Heart right ventricle (tissue), 16 donors: ENCODE measurements around the gene CPB2. TPM values are rescaled to one million over a fixed set of nuclear protein-coding genes. Genes with fewer than 3 reads are reported as not detected.

Experiments
- ATAC-seq, 8 donors: fragments of 200-7000 bp; cut with Tn5 transposase; one replicate each; pipeline ENCODE4 v1.9.1; 2020; ENCODE audit warnings: mild to moderate bottlenecking in 8 of 8, moderate library complexity in 8 of 8, moderate number of reproducible peaks in 1 of 8
- DNase-seq, 2 donors: peaks; one replicate each; pipeline ENCODE4 v3.0.0-alpha.2; 2020
- H3K27ac ChIP-seq, 10 donors: fragments of 200-600 bp; sonication (generic) in 2 of 10; one replicate each; pipeline versions ENCODE4 v1.5.0 to v1.8.0; 2020 to 2022; ENCODE audit warnings: mild to moderate bottlenecking in 3 of 10
- H3K27me3 ChIP-seq, 7 donors: fragments of 200-600 bp; one replicate each; pipeline ENCODE4 v1.8.0; 2021 to 2022; ENCODE audit warnings: mild to moderate bottlenecking in 2 of 7
- H3K36me3 ChIP-seq, 9 donors: fragments of 200-600 bp; sonication (generic) in 1 of 9; one replicate each; pipeline versions ENCODE4 v1.5.0 to v1.8.0; 2020 to 2022; ENCODE audit warnings: mild to moderate bottlenecking in 2 of 9
- H3K4me1 ChIP-seq, 9 donors: fragments of 200-600 bp; sonication (generic) in 1 of 9; one replicate each; pipeline versions ENCODE4 v1.5.0 to v1.8.0; 2020 to 2022; ENCODE audit warnings: mild to moderate bottlenecking in 4 of 9
- H3K4me3 ChIP-seq, 10 donors: fragments of 200-600 bp; sonication (generic) in 2 of 10; one replicate each; pipeline versions ENCODE4 v1.5.0 to v1.8.0; 2020 to 2022; ENCODE audit warnings: mild to moderate bottlenecking in 7 of 10, moderate library complexity in 2 of 10
- H3K9me3 ChIP-seq, 11 donors: fragments of 200-600 bp in 10 of 11; sonication (generic) in 2 of 11; one replicate each; pipeline versions ENCODE4 v1.5.0 to v1.8.0; 2013 to 2022; ENCODE audit warnings: mild to moderate bottlenecking in 2 of 11, control low read depth in 1 of 11, moderate library complexity in 1 of 11
- CTCF ChIP-seq, 9 donors: fragments of 200-600 bp; sonication (generic) in 2 of 9; IDR thresholded peaks; one replicate each; pipeline versions ENCODE4 v1.5.0 to v1.8.0; 2021 to 2022; ENCODE audit warnings: antibody characterized with exemption in 9 of 9, mild to moderate bottlenecking in 5 of 9, moderate library complexity in 1 of 9
- WGBS, 2 donors: extraction: QIAGEN DNeasy Blood & Tissue Kit; methylation state at CpG; one replicate each; pipeline ENCODE4 v1.1.7; 2013; ENCODE audit warnings: inconsistent platforms in 1 of 2; 5-methylcytosine and 5-hydroxymethylcytosine counted together
- intact Hi-C, 10 donors: fragments of 100-400 bp; cut with DNase I; formaldehyde crosslinking; loops; one replicate each; pipeline versions ENCODE4 v1.11.1 to v1.14.2; 2022
- polyA plus RNA-seq, 2 donors: library from polyadenylated mRNA; stranded (reverse); fragments of 200-250 nt; gene quantifications; one replicate each; pipeline ENCODE4 v1.2.3, GENCODE V29; 2013
- total RNA-seq, 10 donors: library from RNA; stranded (reverse); fragmentation: NEBNext Ultra II Directional in 3 of 10; extraction: Animal tissue kit (Norgen Biotek cat#: 25700) in 3 of 10; gene quantifications; one replicate each; pipeline versions ENCODE4 v1.2.1 to v1.2.4, GENCODE V29; 2021 to 2023
- donor health status: Arrhythmogenic right ventricular cardiomyopathy.
- donor health status: ischemic (EF 13 %, LVEDD 7.1; RV severe dilation, severe dysfunction).
- donor health status: healthy with polysubstance abuse.
- donor health status: DM: no; HTN: yes; CAD: no.
- donor health status: DM: no; HTN: no; CAD: no.
- donor health status: ischemic (EF 25% LVEDD 6.9; RV normal size, moderate dysfunction).
- donor health status: ischemic (EF 25% LVEDD 5.7; RV mildly dilated, moderate dysfunction).
- donor health status: healthy.
- donor health status: DM: yes; HTN: yes; CAD: no.
- donor health status: Ischemic cardiomyopathy.
- donor health status: ischemic (EF 35%, LVEDD 5.7; RV mildly dilated, moderate dysfunction).
- donor health status: nonischemic (EF 11% LVEDD 7.7; RV severe dilation, severe dysfunction).
- donor health status: DM: yes; HTN: yes; CAD: no.
- donor health status: PGD.
- donor health status: ischemic (EF 29% LVEDD 5.4; RV normal size, mild dysfunction).
- donor health status: nonischemic (EF 23%, LVEDD 6.1; RV moderate dilation, normal function).

Gene CPB2
- total and polyA plus RNA-seq, 12 donors = not detected

- Histone ChIP-seq H3K4me3 (no peak overlapping the region), H3K4me1 (peaks cover 0 to 9% (median 0%) of the 10 kb centered on the region in 9 donors), H3K27ac (no peak overlapping the region), H3K36me3 (no peaks in the 10 kb centered on the region), H3K9me3 (peaks cover 0 to 4% (median 0%) of the 10 kb centered on the region in 11 donors), H3K27me3 (peaks cover 0 to 5% (median 0%) of the 10 kb centered on the region in 7 donors)
- ATAC-seq = no peak
- intact Hi-C loops = no loop called here
- no peak for TF ChIP-seq CTCF (IDR thresholded peaks at IDR 0.05)
- no peak for DNase-seq
- WGBS, 2 donors = 83 to 87% methylated on average over 4 of the region's 4 CpGs
Measured at GRCh38 chr13:46116653-46117502, 12.0 kb upstream of the CPB2 start.

GRCh38 chr13:46114613-46115012 is 9.8 kb upstream of the CPB2 start:
- H3K4me1 ChIP-seq = no peaks in the 10 kb centered on the region
- 82 to 87% methylated on average over 9 of the region's 9 CpGs for WGBS, 2 donors
- H3K4me3 ChIP-seq = no peak overlapping the region
- TF ChIP-seq CTCF (IDR thresholded peaks at IDR 0.05) = no peak
- intact Hi-C loops = no loop called here
- H3K9me3 ChIP-seq = peaks cover 0 to 4% (median 0%) of the 10 kb centered on the region in 11 donors
- no peak overlapping the region for H3K27ac ChIP-seq
- DNase-seq = no peak
- H3K36me3 ChIP-seq = no peaks in the 10 kb centered on the region
- H3K27me3 ChIP-seq = peaks cover 0 to 11% (median 0%) of the 10 kb centered on the region in 7 donors
- ATAC-seq = no peak

- intact Hi-C loops = no loop called here
- ATAC-seq = no peak
- WGBS, 2 donors = 56 to 63% methylated on average over 2 of the region's 2 CpGs
Measured at GRCh38 chr13:46113596-46113995, 8.8 kb upstream of the CPB2 start.

GRCh38 chr13:46111151-46111550 is 6.3 kb upstream of the CPB2 start:
- H3K4me3 ChIP-seq = no peak overlapping the region
- H3K36me3 ChIP-seq = no peaks in the 10 kb centered on the region
- intact Hi-C loops = no loop called here
- H3K9me3 ChIP-seq = no peaks in the 10 kb centered on the region
- no peak for TF ChIP-seq CTCF (IDR thresholded peaks at IDR 0.05)
- peaks cover 0 to 11% (median 0%) of the 10 kb centered on the region in 7 donors for H3K27me3 ChIP-seq
- ATAC-seq (no peak), DNase-seq (no peak)
- H3K27ac ChIP-seq = no peak overlapping the region
- no peaks in the 10 kb centered on the region for H3K4me1 ChIP-seq

More at GRCh38 chr13:46113596-46113995, 8.8 kb upstream of the CPB2 start:
- Histone ChIP-seq H3K4me3 (no peak overlapping the region), H3K27ac (no peak overlapping the region), H3K36me3 (no peaks in the 10 kb centered on the region), H3K27me3 (peaks cover 0 to 11% (median 0%) of the 10 kb centered on the region in 7 donors), H3K4me1 (no peaks in the 10 kb centered on the region), H3K9me3 (no peaks in the 10 kb centered on the region)
- DNase-seq = no peak
- TF ChIP-seq CTCF (IDR thresholded peaks at IDR 0.05) = no peak
